Superior temporal gyrus (tissue), 1 donor: ENCODE results near the gene PROM1.

Source experiments
- DNase-seq: peaks from one replicate; pipeline ENCODE4 v3.0.0-alpha.2; 2016; ENCODE audit errors: extremely low spot score

PROM1 gene

GRCh38 chr4:16026160-16026761 is 57.6 kb downstream of the PROM1 start:
- peak; percentile 94 for DNase-seq

- DNase-seq: no peak
These were observed 58.6 kb downstream of the PROM1 start for GRCh38 chr4:16025268-16025667.

- no peak for DNase-seq
These were observed 59.9 kb downstream of the PROM1 start for GRCh38 chr4:16023776-16024408.

- DNase-seq: no peak
These were observed 61.8 kb downstream of the PROM1 start for GRCh38 chr4:16021804-16022560.

GRCh38 chr4:16019649-16020048 is 64.2 kb downstream of the PROM1 start:
- no peak for DNase-seq

GRCh38 chr4:16018841-16019240 is 65.0 kb downstream of the PROM1 start:
- no peak for DNase-seq

- DNase-seq: no peak
These were observed 65.7 kb downstream of the PROM1 start for GRCh38 chr4:16018061-16018676.

GRCh38 chr4:16016536-16016935 is 67.3 kb downstream of the PROM1 start:
- no peak for DNase-seq

GRCh38 chr4:16011173-16011572 is 72.7 kb downstream of the PROM1 start:
- DNase-seq: no peak

GRCh38 chr4:16009153-16009552 is 74.7 kb downstream of the PROM1 start:
- no peak for DNase-seq

- no peak for DNase-seq
These were observed 76.2 kb downstream of the PROM1 start for GRCh38 chr4:16007471-16008095.

- DNase-seq: no peak
These were observed 76.9 kb downstream of the PROM1 start for GRCh38 chr4:16006771-16007446.

GRCh38 chr4:16005676-16006075 is 78.1 kb downstream of the PROM1 start:
- DNase-seq: no peak

- peak; percentile 87 for DNase-seq
These were observed 82.4 kb downstream of the PROM1 start for GRCh38 chr4:16001484-16001858.

GRCh38 chr4:16000708-16001483 is 82.9 kb downstream of the PROM1 start:
- no peak for DNase-seq

- no peak for DNase-seq
These were observed 87.0 kb downstream of the PROM1 start for GRCh38 chr4:15996773-15997172.

GRCh38 chr4:15995826-15996225 is 88.0 kb downstream of the PROM1 start:
- no peak for DNase-seq

- DNase-seq: no peak
These were observed 91.7 kb downstream of the PROM1 start for GRCh38 chr4:15992167-15992485.

GRCh38 chr4:15990570-15991285 is 93.1 kb downstream of the PROM1 start:
- DNase-seq: no peak

GRCh38 chr4:15989424-15989823 is 94.4 kb downstream of the PROM1 start:
- DNase-seq: no peak
